ENCODE results near the gene LRP1-AS. TPM values are rescaled to one million over a fixed set of nuclear protein-coding genes. Genes with fewer than 3 reads are reported as not detected.

The LRP1-AS gene
- total RNA-seq, 3 donors from 2014 or later: not detected

- H3K4me1 ChIP-seq: peaks cover 3 to 14% of the 10 kb centered on the region in 2 donors
- no peak overlapping the region for H3K4me3 ChIP-seq
- H3K27ac ChIP-seq: peak overlapping the region; percentile 5 to 67
- intact Hi-C loops (cut with DNase I; ENCODE audit: low total_unique reads): no loop called here
- H3K27me3 ChIP-seq: no peaks in the 10 kb centered on the region
- no peaks in the 10 kb centered on the region for H3K9me3 ChIP-seq
- DNase-seq (ENCODE audit: low spot score in 2 of 2): peak in 1 of 2 donors; percentile 74
- no peaks in the 10 kb centered on the region for H3K36me3 ChIP-seq
- TF ChIP-seq POLR2A (IDR thresholded peaks at IDR 0.05) (no peak), CTCF (IDR thresholded peaks at IDR 0.05) (no peak), POLR2AphosphoS5 (IDR thresholded peaks at IDR 0.05) (no peak)
These were observed 51.3 kb downstream of the LRP1-AS start for GRCh38 chr12:57096099-57096572.

- Histone ChIP-seq H3K36me3 (no peaks in the 10 kb centered on the region), H3K9me3 (no peaks in the 10 kb centered on the region), H3K27me3 (no peaks in the 10 kb centered on the region), H3K4me1 (peaks cover 6 to 18% of the 10 kb centered on the region in 2 donors), H3K27ac (peak overlapping the region; percentile 5 to 67), H3K4me3 (no peak overlapping the region)
- intact Hi-C loops (cut with DNase I; ENCODE audit: low total_unique reads): no loop called here
- no peak for DNase-seq (ENCODE audit: low spot score in 2 of 2)
- no peak for TF ChIP-seq POLR2A (IDR thresholded peaks at IDR 0.05)
- TF ChIP-seq POLR2AphosphoS5 (IDR thresholded peaks at IDR 0.05): no peak
- no peak for TF ChIP-seq CTCF (IDR thresholded peaks at IDR 0.05)
These were observed 52.0 kb downstream of the LRP1-AS start for GRCh38 chr12:57095440-57095839.

Other genes starting within 250 kb of the LRP1-AS start
- not detected for gene SDR9C7, start 213.2 kb downstream of the LRP1-AS start, total RNA-seq
- gene RDH16, start 190.0 kb downstream of the LRP1-AS start, total RNA-seq: 1 to 10 TPM in 1 of 3 donors, under 1 TPM in 2; 0.48 to 1.3 (median 0.59) TPM
- gene ZBTB39, start 141.1 kb downstream of the LRP1-AS start, total RNA-seq: 1 to 10 TPM; 4.3 to 6.6 (median 6.1) TPM
- not detected for gene TAC3, start 131.1 kb downstream of the LRP1-AS start, total RNA-seq
- gene MYO1A, start 97.5 kb downstream of the LRP1-AS start, total RNA-seq: 1 to 10 TPM in 1 of 3 donors, under 1 TPM in 2; 0.15 to 2.2 (median 0.98) TPM
- 10 to 100 TPM in 2 of 3 donors, 1 to 10 TPM in 1; 6.9 to 13.3 (median 10.9) TPM for gene NEMP1, start 68.8 kb downstream of the LRP1-AS start, total RNA-seq
- 10 to 100 TPM in 2 of 3 donors, 1 to 10 TPM in 1; 9.0 to 33.2 (median 24.6) TPM for gene NAB2, start 58.5 kb downstream of the LRP1-AS start, total RNA-seq
- gene STAT6, start 36.3 kb downstream of the LRP1-AS start, total RNA-seq: 100 to 1,000 TPM; 139 to 147 (median 146) TPM
- gene LRP1, start 19.1 kb downstream of the LRP1-AS start, total RNA-seq: 100 to 1,000 TPM; 102 to 894 (median 240) TPM
- gene NXPH4, start 69.2 kb upstream of the LRP1-AS start, total RNA-seq: under 1 TPM in 1 of 3 donors, not detected in 2; 0.33 TPM
- 10 to 100 TPM; 37.9 to 63.3 (median 46.7) TPM for gene SHMT2, start 82.1 kb upstream of the LRP1-AS start, total RNA-seq
- 1 to 10 TPM in 2 of 3 donors, under 1 TPM in 1; 0.98 to 3.2 (median 1.6) TPM for gene STAC3, start 103.6 kb upstream of the LRP1-AS start, total RNA-seq